Mesodermal cell (in vitro differentiated cells): ENCODE results near the gene TNRC18.

Source experiments
- H3K27ac ChIP-seq: 2 replicates; pipeline ENCODE4 v1.7.0; 2013; ENCODE audit warnings: mild to moderate bottlenecking, low read depth, low read length, moderate library complexity; ENCODE audit not compliant: severe bottlenecking
- H3K36me3 ChIP-seq: 2 replicates; pipeline ENCODE4 v1.7.1; 2013; ENCODE audit warnings: mild to moderate bottlenecking, low read length, moderate library complexity; ENCODE audit not compliant: control insufficient read depth, insufficient read depth
- H3K4me1 ChIP-seq: one replicate; pipeline ENCODE4 v1.7.1; 2013; ENCODE audit warnings: mild to moderate bottlenecking, low read length; ENCODE audit not compliant: insufficient read depth, control insufficient read depth, poor library complexity, severe bottlenecking
- H3K4me3 ChIP-seq: 2 replicates; pipeline ENCODE4 v1.7.0; 2013; ENCODE audit warnings: low read length, control low read depth, mild to moderate bottlenecking; ENCODE audit not compliant: insufficient read depth, poor library complexity, severe bottlenecking; ENCODE audit errors: extremely low read depth
- H3K9me3 ChIP-seq: 2 replicates; pipeline ENCODE4 v1.7.1; 2013; ENCODE audit warnings: mild to moderate bottlenecking, low read length, moderate library complexity; ENCODE audit not compliant: control insufficient read depth
- WGBS, 2 experiments: methylation state at CpG; one replicate each; pipeline ENCODE4 v1.1.5; 2013; ENCODE audit warnings: missing lambda C conversion rate in 2 of 2; ENCODE audit not compliant: insufficient coverage in 2 of 2; 5-methylcytosine and 5-hydroxymethylcytosine counted together

The TNRC18 gene

DNA sequence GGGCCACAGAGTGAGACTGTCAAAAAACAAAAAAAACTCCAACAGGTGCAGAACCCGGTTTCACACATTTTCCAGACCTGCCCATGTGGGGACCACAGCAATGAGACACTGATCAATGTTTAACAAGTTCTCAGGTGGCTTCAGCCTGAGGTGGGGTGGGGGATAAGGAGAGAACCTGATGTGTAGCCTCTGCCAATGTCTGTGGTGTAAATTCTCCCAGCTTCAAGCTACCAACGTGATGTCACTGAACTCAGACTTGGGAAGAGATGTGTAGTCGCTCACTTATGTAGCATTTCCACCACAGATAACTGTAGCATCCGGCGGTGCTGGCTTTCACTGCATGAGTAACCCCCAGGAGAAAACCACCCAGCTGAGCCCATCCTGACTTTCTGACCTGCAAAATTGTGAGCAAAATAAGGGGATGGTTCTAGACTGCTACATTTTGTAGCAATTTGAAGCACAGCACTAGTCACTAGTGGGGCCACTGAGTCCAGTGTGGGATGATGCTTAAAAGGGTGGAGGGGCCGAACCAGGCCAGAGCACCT is 13.8 kb upstream of the TNRC18 start:
- H3K4me3 ChIP-seq, result no peak overlapping the region
- peaks cover 3% of the 10 kb centered on the region for H3K4me1 ChIP-seq
- H3K9me3 ChIP-seq, result peaks cover 4% of the 10 kb centered on the region
- peaks cover 17% of the 10 kb centered on the region for H3K36me3 ChIP-seq
- WGBS, 2 experiments, result 91 to 92% methylated on average over 5 to 6 of the region's 6 CpGs
- no peak overlapping the region for H3K27ac ChIP-seq

DNA sequence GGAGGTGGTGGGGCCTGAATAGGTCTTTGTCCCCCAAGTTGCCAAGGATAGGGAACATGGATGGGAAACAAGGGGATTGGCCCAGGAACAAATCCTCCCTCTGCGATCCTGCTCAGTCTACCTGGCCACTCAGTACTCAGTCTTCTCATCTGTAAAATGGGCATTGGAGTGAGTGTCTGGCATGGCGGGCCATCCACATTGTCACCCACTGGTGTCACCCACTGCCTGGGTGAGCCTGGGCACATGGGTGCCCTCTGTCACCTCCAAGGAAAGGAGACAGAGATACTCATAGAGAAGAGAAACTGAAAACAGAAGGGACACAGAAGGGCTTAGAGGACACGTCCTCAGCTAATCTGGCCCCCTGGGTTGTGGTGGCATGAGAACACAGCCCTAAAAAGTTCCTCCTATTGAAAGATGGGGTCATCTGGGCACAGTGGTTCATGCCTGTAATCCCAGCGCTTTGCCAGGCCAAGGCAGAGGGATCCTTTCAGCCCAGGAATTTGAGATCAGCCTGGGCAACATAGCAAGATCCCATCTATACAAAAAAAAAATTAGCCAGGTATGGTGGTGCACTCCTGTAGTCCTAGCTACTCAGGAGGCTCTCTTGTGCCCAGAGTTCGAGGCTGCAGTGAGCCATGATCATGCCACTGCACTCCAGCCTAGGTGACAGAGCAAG is 12.5 kb upstream of the TNRC18 start:
- WGBS, 2 experiments, result 81 to 98% methylated on average over 4 of the region's 5 CpGs
- no peak overlapping the region for H3K4me3 ChIP-seq
- H3K4me1 ChIP-seq, result peaks cover 3% of the 10 kb centered on the region
- peaks cover 4% of the 10 kb centered on the region for H3K9me3 ChIP-seq
- no peak overlapping the region for H3K27ac ChIP-seq
- H3K36me3 ChIP-seq, result peaks cover 29% of the 10 kb centered on the region

DNA sequence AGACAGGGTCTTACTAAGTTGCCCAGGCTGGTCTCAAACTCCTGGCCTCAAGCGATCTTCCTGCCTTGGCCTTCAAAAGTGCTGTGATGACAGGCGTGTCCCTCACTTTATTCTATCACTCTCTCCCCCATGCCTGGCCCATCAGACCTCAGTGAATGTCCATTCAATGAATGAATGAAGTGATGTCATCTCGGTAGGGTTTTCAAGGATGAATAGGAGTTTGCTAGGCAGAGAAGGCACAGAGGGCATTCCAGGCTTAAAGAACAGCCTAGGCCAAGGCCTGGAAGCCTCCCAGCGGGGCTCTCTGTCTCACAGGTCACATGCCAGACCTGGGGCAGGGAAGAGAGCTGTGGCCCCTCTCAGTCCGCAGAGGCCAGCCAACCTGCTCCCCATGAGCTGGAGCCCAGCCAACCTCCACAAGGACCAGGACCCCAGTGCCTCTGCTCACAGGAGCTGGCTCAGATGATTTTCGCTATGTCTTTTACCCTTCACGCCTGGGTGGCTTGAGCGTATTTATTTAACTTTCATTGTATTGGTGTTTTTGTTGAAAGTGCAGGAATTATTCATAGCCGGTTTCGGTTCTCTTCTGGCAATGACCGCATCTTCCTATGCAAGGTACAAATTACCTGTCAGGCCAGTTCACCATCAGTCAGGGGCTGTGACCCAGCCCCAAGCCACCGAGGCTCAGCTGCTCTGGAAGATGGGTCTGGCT is 11.8 kb upstream of the TNRC18 start:
- WGBS, 2 experiments, result 92% methylated on average over 7 to 9 of the region's 12 CpGs
- H3K4me1 ChIP-seq, result peaks cover 3% of the 10 kb centered on the region
- H3K4me3 ChIP-seq, result no peak overlapping the region

DNA sequence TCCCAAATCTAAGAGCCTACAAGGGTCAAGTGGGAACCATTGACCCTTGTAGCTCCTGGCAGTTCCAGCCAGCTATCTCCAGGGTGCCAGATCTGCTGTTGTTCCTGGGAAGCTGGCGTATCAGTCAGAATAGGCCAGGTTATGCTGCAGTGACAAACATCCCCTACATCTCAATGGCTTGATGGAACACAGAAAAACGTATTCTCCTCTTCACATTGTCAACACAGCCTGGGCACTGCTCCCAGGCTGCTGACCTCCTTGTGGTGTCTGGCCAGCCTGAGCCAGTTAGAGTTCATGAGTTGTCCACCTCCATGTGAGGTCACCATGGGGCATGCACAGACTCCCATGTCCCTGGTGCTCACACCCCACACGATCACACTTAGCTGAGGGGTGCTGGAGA is 9.5 kb upstream of the TNRC18 start:
- no peak overlapping the region for H3K27ac ChIP-seq
- peaks cover 4% of the 10 kb centered on the region for H3K9me3 ChIP-seq
- 93 to 95% methylated on average over 3 of the region's 3 CpGs for WGBS, 2 experiments
- H3K36me3 ChIP-seq, result peaks cover 38% of the 10 kb centered on the region
- H3K4me3 ChIP-seq, result no peak overlapping the region
- peaks cover 8% of the 10 kb centered on the region for H3K4me1 ChIP-seq

More for the DNA sequence above, 11.8 kb upstream of the TNRC18 start:
- H3K27ac ChIP-seq, result no peak overlapping the region
- H3K9me3 ChIP-seq, result peaks cover 4% of the 10 kb centered on the region
- H3K36me3 ChIP-seq, result peaks cover 29% of the 10 kb centered on the region

DNA sequence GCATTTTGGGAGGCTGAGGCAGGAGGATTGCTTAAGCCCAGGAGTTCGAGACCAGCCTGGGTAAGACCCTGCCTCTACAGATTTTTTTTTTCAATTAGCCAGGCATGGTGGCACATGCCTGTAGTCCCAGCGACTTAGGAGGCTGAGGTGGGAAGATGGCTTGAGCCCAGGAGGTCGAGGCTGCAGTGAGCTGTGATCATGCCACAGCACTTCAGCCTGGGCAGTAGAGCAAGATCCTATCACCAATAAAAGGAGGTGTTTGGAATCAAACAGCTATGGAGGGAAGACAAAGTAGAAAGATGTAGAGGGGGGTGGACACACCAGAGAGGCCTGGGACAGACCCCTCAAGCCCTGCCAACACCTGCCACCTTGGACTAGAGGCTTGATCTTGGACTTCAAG is 9.1 kb upstream of the TNRC18 start:
- Histone ChIP-seq H3K4me1 (peaks cover 6% of the 10 kb centered on the region), H3K27ac (no peak overlapping the region)
- WGBS, 2 experiments, result 93% methylated on average over 2 to 3 of the region's 3 CpGs

DNA sequence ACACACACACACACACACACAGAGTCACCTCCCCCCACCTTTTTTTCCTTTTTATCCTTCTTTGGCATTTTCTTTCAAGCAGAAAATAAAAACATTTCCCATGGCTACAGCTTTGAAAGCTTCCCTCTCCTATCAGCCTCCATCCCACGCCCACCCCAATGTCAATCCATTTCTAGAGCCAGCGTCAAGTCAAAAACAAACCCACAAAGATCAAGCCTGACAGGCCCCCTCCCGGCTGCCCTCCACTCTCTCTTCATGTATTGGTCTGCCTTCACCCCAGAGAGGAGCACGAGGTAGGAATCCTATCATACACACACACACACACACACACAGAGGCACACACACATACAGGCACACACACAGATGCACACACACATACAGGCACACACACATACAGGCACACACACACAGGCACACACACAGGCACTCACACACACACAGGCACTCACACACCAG is 8.0 kb upstream of the TNRC18 start:
- H3K4me1 ChIP-seq, result peaks cover 6% of the 10 kb centered on the region
- H3K27ac ChIP-seq, result no peak overlapping the region
- H3K9me3 ChIP-seq, result no peaks in the 10 kb centered on the region
- WGBS, 2 experiments, result 79 to 80% methylated on average over 3 to 4 of the region's 4 CpGs
- H3K4me3 ChIP-seq, result no peak overlapping the region
- H3K36me3 ChIP-seq, result peaks cover 38% of the 10 kb centered on the region

More for the DNA sequence above, 9.1 kb upstream of the TNRC18 start:
- no peak overlapping the region for H3K4me3 ChIP-seq
- peaks cover 38% of the 10 kb centered on the region for H3K36me3 ChIP-seq
- peaks cover 4% of the 10 kb centered on the region for H3K9me3 ChIP-seq

DNA sequence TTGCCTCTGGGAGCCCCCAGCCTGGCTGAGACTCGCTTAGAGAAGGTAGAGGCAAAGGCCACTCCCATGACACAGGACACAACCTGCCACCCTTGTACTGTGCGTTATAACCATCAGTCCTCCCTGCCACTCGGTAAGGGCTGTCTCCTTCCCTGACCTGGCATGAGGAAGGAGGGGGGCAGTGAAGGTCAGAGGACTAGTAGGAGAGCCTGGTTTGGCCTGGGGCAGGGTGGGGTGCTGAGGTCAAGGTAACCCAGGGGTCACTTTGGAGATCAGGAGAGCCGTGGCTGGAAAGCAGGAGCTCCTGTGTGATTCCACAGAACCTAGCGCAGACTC is 6.9 kb upstream of the TNRC18 start:
- WGBS, 2 experiments, result 100% methylated on average over 1 to 2 of the region's 5 CpGs
- Histone ChIP-seq H3K36me3 (peaks cover 34% of the 10 kb centered on the region), H3K27ac (no peak overlapping the region), H3K4me3 (no peak overlapping the region), H3K4me1 (peaks cover 6% of the 10 kb centered on the region), H3K9me3 (no peaks in the 10 kb centered on the region)

DNA sequence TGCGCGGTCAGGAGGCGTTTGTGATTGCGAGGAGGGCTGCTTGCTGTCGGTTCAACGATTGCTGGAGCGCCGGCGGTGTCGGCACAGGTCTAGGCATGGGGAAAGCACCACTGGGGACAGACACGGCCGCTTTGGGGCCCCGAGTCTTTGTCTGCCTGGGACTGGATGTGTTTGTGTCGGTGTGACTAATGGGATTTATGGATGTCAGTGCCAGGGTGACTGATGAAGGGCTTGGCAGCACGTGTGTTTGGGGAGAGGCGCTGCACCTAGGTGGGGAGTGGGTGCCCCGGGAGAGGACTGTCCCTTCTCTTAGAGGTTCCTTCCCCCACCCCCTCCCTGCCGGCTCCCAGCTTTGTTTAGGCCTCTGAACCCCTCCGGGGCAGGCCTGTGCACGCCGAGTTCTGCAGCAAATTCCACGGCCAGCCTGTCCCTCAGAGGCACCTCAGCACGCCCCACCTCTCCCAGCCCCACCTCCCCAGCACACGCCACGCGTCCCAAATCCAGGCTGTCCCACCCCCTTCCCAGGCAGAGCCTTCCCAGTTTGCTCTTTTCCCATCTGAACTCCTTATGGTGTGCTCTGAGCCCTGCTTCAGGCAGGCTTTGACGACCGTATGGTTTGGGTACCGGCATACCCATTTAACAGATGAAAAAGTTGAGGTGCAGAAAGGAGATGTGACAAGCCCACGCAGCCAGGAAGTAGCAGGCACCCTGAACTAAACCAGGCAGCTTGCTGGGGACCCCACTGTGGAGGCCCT is 6.4 kb upstream of the TNRC18 start:
- H3K27ac ChIP-seq, result peak overlapping the region; percentile 99
- WGBS, 2 experiments, result 24 to 35% methylated on average over 24 to 27 of the region's 30 CpGs
- peaks cover 34% of the 10 kb centered on the region for H3K36me3 ChIP-seq
- peaks cover 6% of the 10 kb centered on the region for H3K4me1 ChIP-seq
- H3K4me3 ChIP-seq, result peak overlapping the region; percentile 83
- no peaks in the 10 kb centered on the region for H3K9me3 ChIP-seq

DNA sequence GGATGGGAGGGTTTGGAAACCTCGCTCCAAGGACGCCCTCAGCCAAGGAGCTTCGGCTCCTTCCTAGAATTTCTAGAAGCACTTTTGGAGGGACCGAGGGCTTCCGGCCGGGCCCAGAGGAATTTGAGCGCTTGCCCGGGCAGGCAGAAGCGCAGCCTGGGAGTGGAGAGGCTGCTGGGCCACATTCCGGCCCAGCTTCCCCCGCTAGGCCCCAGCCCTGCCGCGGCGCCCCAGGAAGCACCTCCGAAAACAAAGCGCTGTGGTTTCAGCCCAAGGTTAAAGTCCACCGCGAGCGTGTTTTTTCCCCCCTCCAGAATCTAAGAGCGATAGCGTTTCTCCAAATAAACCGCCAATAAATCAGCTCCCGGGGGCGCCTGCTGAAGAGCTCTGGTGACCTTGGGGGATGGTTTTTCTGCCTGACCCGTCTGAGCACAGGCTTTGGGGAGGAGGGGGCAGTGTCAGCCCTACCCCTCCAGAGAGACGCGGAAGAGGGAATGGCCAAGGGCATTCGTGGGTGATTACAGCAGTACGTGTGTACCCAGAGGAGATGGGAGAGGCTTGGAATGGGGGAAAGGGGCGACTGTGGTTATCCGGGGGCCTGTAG is 5.7 kb upstream of the TNRC18 start:
- WGBS, 2 experiments, result 3% methylated on average over 19 to 26 of the region's 31 CpGs
- H3K27ac ChIP-seq, result peak overlapping the region; percentile 99
- H3K4me3 ChIP-seq, result peak overlapping the region; percentile 83

DNA sequence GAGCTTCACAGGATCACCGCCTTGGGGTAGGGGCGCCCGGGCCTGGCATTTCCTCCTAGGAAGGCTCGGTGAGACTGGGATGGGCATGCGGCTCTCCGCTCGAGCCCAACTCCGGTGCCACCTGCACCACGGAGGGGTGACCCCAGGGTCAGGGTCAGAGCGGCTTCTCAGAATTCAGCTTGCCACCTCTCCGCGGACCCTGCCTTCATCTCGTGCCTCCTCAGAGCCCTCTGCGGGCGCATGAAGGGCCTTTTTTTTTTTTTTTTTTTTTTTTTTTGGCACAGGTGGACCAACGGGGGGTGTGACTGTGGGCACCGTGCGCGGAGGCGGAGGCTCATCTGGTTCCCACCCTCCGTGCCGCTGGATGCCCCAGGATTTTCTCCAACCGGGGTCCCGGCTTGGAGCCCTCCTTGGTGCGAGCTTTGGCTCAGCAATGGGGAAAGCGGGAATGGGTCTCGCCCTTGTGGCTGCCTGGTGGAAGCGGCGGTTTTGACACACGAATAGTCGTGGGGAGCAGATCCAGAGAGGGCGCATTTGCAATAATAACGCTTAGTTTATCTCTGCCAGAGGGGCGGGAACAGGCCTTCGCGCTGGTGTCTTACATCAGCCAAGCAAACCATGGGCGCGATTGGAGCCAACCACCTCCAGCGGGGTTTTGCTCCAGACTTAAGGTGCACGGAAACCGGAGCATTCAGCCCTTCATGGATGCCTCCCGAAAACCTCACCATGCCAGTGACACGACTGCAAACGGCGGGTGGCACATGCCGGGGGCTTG is 5.0 kb upstream of the TNRC18 start:
- H3K4me3 ChIP-seq, result peak overlapping the region; percentile 83
- WGBS, 2 experiments, result 6 to 8% methylated on average over 38 to 39 of the region's 46 CpGs
- H3K36me3 ChIP-seq, result peaks cover 34% of the 10 kb centered on the region
- H3K9me3 ChIP-seq, result no peaks in the 10 kb centered on the region
- H3K4me1 ChIP-seq, result peaks cover 6% of the 10 kb centered on the region
- peak overlapping the region; percentile 99 for H3K27ac ChIP-seq

More for the DNA sequence above, 5.7 kb upstream of the TNRC18 start:
- H3K4me1 ChIP-seq, result peaks cover 6% of the 10 kb centered on the region
- peaks cover 34% of the 10 kb centered on the region for H3K36me3 ChIP-seq
- no peaks in the 10 kb centered on the region for H3K9me3 ChIP-seq
